Measurements from ENCODE around the gene CDC45.

Gene CDC45

GRCh38 chr22:19480789-19481188, 1.1 kb downstream of the CDC45 start:
- H3K4me3 ChIP-seq (ENCODE audit: low read depth, low read length): peak overlapping the region; percentile 88
- TF ChIP-seq CTCF (IDR thresholded peaks at IDR 0.05; ENCODE audit: borderline replicate concordance, insufficient read depth, low read depth, low read length): no peak

GRCh38 chr22:19482297-19482696, 2.6 kb downstream of the CDC45 start:
- TF ChIP-seq CTCF (IDR thresholded peaks at IDR 0.05; ENCODE audit: borderline replicate concordance, insufficient read depth, low read depth, low read length): no peak
- H3K4me3 ChIP-seq (ENCODE audit: low read depth, low read length): no peak overlapping the region

GRCh38 chr22:19483481-19484244, 3.9 kb downstream of the CDC45 start:
- no peak for TF ChIP-seq CTCF (IDR thresholded peaks at IDR 0.05; ENCODE audit: borderline replicate concordance, insufficient read depth, low read depth, low read length)
- H3K4me3 ChIP-seq (ENCODE audit: low read depth, low read length): no peak overlapping the region

GRCh38 chr22:19488285-19488684, 8.6 kb downstream of the CDC45 start:
- no peak overlapping the region for H3K4me3 ChIP-seq (ENCODE audit: low read depth, low read length)
- no peak for TF ChIP-seq CTCF (IDR thresholded peaks at IDR 0.05; ENCODE audit: borderline replicate concordance, insufficient read depth, low read depth, low read length)

- TF ChIP-seq CTCF (IDR thresholded peaks at IDR 0.05; ENCODE audit: borderline replicate concordance, insufficient read depth, low read depth, low read length): no peak
- H3K4me3 ChIP-seq (ENCODE audit: low read depth, low read length): no peak overlapping the region
Observed at GRCh38 chr22:19488884-19489843, 9.4 kb downstream of the CDC45 start.

- H3K4me3 ChIP-seq (ENCODE audit: low read depth, low read length): no peak overlapping the region
- TF ChIP-seq CTCF (IDR thresholded peaks at IDR 0.05; ENCODE audit: borderline replicate concordance, insufficient read depth, low read depth, low read length): no peak
Observed at GRCh38 chr22:19490628-19491230, 11.0 kb downstream of the CDC45 start.

All from GM12875 (cell line).